HG02588 (cell line): ENCODE results near the gene ADTRP.

ENCODE experiments used
- ATAC-seq: cut with Tn5 transposase; IDR thresholded peaks from one replicate; pipeline ENCODE4 v1.9.1; 2021; ENCODE audit warnings: mild to moderate bottlenecking, moderate library complexity; ENCODE audit not compliant: unreplicated experiment

ADTRP gene

DNA sequence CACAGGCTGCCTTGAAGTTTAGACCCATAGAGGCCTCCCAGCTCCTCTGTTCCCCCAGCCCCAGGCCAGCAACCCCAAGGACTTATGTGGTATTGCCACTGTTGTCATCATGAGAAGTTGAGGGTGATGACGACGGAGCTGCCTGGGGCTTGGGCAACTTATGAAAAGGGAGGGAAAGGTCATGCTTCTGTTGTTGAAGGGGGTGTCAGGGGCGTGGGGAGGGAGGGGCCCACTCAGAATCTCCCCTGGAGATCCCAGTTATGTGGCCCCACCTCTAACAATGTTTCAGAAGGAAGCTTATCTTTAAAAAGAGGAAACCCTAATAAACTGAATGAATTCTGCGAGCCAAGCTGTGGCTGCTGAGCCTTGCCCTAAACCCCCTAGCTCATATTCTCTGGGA is 4.2 kb downstream of the ADTRP start:
- ATAC-seq = no peak

DNA sequence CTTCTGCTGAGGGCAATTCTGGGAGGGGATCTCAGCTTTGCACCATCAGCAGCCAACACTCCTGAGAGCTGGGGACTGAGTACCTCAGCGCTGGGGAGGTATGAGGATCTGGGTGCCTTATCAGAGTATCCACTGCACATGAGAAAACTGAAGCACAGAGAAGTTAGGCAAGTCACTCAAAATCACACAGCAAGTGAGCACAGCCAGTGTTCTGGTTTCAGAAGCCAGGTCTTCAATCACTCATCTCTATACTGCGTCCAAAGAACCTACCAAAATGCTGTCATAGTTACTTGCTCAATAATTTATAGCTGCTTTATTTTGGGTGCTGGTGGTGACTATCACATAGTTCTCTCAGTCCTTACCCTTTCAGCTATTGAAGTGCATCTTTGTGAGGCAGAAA is 5.0 kb downstream of the ADTRP start:
- no peak for ATAC-seq

DNA sequence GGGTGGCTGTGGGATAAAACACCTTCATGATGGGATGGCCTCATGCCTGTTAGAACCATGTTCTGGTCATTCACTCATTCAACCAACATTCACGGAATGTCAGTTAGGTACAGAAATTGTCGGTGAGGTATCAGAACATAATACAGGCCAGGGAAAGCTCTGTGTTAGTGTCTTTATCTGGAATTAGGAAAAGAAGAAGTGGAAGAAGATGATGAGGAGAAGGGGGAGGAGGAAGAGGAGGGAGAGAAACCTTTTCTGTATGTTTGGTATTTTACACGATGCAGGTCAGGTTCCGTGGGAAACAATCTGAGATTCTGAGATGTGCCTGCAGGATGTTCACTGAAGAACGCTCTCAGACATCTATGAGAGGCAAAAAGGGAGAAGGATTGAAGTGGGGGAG is 5.6 kb downstream of the ADTRP start:
- ATAC-seq = no peak

DNA sequence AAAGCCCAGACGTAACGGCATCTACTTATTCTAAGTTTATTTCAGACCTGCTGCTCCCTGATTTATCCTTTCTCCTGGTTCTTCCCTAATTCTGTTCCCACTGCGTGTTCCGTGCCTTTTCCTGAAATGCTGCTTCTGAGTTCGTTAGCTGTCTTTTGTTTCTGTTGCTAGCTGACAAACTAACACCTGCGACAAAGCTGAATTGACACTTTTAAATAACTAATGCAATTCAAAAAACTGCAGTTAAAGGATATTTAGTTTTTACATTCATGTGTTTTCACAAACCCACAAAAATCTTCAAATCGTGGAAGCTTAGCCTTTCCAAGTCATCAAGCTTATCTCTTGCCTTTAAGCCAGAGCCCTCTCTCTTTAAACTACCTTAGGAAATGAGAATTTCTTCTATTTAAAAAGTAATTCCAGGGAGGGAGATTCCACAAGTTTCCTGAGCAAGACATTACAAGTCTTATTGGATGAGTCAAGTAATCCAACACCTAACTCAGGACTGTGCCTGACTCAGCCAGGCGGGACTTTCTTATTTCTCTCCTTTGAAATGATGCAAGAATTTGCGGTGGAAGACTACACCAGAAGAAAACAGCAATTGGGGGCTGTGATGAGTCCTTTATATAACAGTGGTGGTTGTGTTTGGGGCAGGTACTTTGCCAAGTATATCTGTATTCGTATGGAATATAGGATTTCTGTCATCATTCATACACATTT is 6.3 kb downstream of the ADTRP start:
- no peak for ATAC-seq

DNA sequence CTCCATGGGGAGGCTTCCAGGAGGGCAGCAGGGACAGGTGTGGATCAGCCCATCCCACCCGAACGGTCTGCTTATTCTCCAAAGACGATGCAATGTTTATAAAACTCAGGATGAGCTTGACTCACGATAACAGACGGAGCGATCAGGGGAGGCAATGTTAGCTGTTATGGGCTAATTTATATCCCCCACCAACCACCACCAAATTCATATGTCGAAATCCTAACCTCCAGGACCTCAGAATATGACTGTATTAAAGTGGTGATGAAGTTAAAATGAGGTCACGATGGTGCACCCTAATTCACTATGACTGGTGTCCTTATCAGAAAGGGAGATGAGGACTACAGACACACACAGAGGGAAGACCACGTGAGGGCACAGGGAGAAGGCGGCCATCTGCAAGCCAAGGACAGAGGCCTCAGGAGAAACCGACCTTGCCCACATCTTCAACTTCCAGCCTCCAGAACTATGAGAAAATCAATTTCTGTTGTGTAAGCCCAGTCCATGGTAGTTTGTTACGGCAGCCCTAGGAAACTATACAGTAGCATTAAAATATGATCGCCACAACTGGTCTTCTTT is 7.0 kb downstream of the ADTRP start:
- no peak for ATAC-seq

DNA sequence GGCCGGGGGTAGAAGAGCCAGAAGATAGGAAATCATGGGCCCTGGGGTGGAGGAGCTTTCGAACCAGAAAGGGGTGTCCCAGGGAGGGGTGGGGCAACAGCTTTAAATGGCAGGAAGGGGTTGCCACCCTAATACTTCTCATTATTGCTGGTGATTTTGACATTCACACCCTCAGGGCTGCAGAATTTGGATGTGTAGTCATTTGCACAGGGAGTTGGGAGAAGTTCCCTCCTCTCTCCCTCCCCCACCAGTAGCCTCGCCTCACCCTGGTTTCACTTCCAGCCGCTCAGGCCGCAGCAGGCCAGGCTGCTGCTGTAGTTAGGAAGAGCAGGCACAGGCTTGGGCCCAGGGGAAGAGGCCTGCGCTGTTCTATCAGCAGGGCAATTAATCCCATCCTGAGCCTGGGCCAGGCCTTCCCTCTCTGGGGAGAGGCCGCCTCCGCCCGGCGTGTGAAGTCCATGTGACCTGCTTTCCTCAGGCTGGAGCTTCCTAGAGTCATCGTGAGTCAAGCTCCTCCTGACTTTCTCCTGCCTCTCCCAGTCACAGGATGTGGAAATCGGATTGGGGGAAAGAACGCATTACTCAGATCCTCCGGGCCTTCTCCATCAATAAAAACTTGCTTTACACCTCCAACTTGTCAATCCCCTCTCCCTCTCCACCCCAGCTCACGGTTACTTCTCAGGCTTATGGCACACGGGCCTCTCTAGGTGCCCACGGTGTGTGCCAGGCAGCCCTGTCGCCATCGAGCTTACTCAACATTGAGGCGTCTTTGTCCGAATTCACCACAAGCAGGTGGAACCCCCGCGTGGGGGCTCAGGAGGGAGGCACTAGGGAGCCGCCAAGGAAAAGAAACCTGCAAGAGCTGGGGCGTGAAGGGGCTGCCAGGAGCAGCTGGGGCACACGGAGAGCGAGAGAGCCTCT is 7.8 kb downstream of the ADTRP start:
- no peak for ATAC-seq

DNA sequence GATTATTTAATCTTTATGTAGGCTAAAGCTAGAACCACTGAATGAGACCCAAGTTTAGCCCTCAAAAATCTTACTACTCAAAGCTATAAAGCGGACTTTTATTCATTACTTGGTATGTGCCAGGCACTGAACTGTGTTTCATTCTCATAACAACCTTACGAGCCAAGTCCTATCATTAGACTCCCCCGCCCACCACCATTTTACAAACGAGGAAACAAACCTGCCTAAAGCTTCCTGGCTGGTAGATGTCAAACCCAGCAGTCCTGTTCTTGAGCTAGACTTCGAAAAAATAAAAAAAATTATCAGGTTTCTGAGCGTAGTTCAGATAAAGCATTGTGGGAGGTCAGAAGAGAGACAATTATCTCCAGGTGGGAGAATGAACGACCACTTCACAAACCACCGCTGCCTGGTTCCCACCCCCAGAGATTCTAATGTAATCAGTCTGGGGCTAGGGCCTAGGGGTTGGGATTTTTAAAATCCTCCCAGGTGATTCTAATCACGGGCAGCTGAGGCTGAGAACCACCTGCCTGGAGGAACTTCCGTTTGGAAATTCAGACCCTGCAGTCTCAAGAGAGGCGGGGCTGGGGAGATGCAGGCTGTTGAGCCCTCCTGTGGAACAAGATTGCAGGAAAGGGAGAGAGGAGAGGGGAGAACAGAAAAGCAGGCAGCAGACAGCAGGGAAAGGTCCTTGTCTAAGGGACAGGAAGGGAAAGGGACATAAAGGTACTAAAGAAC is 8.6 kb downstream of the ADTRP start:
- no peak for ATAC-seq

DNA sequence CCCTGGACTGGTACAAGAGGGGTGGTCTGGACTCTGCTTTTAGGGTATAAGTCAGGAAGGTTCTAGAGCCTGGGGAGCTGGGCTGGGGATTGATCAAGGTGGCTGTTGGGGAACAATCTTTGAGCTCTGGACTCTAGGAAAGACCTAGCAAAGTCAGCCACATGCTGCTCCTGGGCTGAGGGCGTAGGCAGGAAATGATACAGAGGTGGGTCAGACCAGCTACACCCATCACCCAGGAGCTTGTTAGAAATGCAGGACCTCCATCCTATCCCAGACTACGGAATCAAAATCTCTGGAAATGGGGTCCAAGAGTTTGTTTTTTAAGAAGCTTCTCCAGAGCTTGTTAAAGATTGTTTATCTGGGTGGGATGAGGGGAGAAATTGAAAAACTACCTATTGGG is 9.4 kb downstream of the ADTRP start:
- ATAC-seq = no peak

DNA sequence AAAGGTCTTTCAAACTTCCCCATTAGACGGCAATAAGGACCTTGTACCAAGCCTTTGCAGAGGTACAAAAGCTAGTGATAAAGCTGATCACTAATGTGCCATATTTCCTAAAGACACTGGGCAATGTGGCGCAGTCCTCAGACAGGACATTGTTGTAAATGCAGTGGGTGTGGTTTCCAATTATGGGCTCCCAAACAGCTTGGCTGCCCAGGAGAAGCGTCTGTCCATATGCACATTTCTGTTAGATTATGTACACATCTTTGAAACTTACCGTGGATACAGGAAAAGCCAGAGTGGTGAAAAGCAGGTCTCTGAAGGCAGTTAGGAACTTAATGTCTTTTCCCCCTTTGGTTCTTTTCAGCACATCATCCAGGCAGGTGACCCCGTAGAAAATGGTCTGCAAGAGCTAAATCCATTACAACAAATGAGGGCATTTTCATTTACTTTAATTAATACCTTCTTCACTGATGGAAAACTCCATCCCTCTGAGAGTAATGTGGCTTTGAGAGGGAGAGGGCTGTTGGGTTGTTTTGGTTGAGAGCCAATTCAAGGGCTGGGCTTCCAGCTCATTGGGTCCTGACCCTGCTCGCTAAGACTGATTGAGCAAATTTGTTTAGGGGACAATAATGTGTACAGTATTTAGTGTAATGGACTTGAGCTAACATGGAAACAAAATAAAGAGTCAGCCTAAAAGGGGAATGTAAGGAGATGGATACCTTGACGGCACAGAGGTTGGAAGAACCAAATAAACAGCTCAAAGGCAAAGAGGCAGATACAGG is 10.4 kb downstream of the ADTRP start:
- no peak for ATAC-seq

DNA sequence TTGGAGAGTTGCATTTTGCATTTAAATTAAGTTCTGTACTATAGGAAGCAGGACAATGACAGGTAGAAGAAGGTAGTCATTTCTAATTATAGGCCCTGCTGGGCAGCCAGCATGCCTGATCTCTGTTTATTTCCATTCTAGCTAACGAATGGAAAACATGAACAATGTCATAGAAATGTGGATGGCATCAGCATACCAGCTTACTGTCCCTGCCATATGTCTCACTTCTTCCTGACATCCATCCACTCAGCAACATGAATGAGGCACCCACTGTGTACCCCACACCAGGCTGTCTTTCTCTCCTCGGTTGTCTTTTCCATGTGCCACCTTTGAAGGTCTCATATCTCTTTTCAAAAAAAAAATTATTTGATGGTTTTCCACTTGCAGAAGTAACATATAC is 11.1 kb downstream of the ADTRP start:
- no peak for ATAC-seq

DNA sequence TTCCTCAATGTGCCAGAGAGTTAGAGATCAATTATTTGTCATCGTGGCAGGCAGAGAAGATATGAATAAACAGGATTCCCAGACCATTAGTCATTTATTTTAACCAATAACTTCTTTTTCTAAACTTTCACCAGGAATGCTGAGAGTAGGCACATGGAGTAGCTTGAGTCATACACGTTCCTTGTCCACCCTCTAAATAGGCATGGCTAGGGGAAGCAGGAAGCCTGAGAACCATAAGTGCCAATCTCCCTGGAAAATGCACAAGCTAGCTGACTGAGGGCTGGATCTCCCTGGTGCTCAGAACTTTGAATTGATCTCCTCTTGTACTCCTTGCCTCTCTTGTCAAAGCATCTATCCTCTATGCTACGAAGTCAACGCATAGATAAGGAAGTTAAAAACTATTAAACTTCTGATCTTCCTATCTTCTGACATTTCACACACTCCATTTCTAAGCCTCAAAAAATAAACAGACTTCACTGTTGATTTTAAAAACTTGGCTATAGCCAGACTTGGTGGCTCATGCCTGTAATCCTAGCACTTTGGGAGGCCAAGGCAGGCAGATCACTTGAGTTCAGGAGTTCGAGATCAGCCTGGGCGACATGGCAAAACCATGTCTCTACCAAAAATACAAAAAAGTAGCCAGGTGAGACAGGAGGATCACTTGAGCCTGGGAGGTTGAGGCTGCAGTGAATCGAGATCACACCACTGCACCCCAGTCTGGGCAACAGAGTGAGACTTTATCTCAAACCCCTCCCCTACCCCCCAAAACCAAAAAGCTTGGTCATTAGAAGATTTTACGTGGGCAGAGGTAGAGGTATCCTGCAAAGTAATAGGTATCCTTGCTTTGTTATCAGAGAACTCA is 11.8 kb downstream of the ADTRP start:
- no peak for ATAC-seq

DNA sequence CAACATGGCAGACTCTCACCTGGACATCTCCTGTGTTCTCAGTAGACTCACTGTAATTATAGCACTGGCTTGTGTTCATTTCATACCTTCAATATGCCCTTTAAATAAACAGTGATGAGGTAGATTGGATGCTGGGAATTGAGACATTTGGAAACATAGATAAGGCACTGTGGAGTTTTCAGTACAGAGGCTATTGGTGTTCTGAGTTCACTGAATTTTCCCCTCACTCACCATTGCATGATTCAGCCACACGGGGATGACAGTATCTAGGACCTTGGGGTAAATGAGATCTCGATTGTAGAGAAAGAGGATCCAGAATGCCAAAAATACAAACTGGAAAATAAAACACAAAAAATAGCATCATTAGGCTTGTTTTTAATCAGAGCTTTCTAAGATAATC is 12.6 kb downstream of the ADTRP start:
- ATAC-seq = no peak

DNA sequence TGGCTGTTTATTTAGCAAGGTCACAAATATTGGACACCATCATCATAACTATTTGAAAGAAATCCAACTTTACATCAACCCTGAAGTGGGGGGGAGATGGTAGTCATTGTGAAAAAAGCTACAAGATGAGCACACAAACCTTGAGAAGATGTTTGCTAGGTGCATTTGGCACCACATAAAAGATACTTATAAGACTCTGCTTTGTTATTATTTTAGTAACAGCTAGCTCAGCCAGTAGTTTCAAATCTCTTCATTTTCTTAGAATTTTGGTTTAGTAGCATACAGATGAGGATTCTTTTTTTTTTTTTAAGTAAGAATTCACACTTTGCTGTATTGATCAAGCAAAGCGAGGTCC is 14.4 kb downstream of the ADTRP start:
- no peak for ATAC-seq

DNA sequence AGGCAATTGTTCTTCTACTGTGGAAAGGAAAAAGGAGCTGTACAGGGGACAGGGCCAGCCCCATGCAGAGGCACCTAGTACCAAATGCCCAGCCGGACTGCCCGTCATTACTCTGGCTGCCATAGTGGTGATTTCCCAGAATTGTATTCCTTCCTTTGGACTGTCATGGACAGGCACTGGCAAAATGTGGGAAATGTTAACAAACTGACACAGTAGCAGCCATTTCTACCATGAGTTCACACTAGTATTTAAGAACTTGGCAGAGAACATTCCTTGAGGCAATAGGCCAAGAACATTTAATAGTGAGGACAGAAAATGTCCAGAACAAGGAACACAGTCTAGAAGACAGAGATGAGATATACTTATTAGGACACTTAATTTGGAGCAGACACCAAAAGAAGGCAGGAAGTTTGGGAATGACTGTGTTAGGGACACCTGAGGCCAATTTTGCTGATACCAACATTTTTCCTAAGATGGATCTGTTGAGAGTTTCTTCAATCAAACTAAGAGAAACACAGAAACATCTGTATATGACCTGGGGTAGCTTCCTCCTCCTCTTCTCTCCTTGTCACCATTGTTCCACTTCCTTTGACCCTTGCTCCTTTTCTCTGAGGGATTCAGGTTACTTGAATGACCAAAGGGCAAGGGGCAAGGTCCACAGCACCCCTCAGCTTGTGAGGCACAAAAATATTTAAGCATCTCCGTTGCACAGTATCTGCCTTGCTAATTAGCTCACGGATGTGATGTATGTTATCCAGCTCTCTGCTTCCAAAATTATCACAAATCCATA is 14.9 kb downstream of the ADTRP start:
- ATAC-seq = no peak

DNA sequence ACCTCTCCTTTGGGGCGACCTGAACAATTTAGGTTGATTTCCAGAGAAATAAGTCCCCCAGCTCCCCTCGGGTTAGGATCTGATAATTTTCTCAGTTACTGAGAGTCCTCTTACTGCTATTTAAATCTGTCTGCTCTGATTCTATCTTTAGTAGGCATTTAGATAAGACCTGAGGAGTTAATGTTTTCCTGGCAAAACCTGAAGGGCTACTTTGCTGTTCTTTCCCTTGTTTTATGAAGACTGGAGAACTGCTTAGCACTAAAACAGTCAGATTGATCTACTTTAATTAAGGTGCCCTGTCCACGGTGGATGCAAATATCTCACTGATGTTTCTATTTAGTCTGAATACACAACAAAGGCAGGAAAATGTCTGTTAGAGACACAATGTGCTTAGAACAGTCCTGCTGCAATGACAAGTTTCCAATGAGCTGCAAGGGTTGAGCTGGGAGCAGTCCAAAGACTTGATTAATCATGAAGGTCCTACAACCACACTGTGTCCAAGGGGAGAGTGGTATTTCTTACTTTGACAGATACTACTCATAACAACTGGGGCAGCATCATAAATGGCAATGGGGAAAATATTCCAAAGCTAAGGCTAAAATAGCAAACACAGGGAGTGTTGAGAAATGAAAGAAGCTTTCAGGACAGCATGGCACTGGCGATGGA is 15.7 kb downstream of the ADTRP start:
- no peak for ATAC-seq

DNA sequence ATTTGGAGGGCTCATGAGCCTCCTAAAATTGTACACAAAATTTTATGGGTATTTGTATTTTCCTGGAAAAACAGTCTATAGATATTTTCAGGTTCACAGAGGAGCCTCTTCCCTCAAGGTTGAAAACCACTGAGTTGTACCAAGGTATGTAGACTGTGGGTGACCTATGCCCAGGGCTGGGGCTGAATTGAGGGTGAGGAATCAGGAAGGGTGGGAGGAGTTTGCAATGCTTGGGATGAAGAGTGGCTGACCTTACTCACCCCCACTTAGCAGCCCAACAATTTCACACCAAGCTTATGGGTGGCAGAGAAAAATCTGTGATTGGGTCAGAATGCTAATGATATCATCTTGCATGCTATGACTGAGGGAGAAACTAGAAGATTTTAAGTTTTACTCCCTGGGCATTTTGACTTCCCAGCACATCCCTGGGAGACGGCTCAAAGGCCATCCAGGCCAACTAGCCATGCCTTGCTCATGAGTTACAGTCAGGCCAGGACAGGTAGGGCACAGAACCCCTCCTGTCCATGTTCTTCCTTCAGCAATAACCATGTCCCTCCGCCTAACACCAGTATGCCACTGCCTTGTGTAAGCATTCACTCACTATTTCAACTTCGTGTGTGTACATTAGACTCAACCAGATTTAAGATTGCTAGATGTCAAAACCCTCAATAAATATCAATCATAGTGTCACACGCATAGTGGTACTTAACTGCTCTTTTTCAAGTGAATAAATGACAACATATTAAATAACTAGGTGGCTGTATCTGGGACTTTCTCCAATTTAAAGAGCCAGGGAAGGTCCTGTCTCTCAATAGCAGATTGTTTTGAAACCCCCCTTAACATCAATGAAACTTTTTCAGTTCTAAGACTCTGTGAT is 16.6 kb downstream of the ADTRP start:
- ATAC-seq = no peak

DNA sequence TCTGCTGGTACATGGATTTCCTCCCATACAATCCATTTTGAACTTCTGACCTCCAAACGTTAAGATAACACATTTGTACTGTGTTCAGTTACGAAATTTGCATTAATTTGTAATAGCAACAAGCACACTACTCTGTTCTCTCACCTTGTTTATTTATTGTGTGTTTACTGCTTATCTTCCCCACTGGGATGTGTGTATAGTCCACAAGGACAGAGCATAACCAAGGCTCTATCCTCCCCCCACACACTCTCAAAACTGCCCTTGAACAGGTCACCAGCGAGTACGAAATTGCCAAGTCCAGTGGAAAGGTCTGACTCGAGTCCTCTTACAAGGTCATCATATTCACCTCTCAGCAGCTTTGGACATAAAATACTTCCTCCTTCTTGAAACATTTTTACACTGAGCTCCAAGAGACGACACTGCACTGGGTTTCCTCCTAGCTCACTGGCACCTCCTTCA is 18.6 kb downstream of the ADTRP start:
- no peak for ATAC-seq
